Smooth muscle cell (in vitro differentiated cells): ENCODE measurements around the gene LKAAEAR1. TPM values are rescaled to one million over a fixed set of nuclear protein-coding genes. Genes with fewer than 3 reads are reported as not detected.

Experiments
- DNase-seq: peaks from one replicate; lab custom pipeline; 2025; ENCODE audit not compliant: unreplicated experiment; lab: John Stamatoyannopoulos, UW
- H2AFZ ChIP-seq: fragments of 200-600 bp; sonication (generic); 2 replicates; pipeline ENCODE4 v1.6.0; 2016; ENCODE audit warnings: antibody characterized with exemption, low read depth, mild to moderate bottlenecking
- H3F3A ChIP-seq: fragments of 200-600 bp; sonication (generic); 2 replicates; pipeline ENCODE4 v1.6.0; 2017; ENCODE audit warnings: antibody characterized with exemption, low read depth
- H3K27ac ChIP-seq: fragments of 200-600 bp; sonication (generic); 2 replicates; pipeline ENCODE4 v1.5.1; 2016; ENCODE audit warnings: low read depth, mild to moderate bottlenecking
- H3K27me3 ChIP-seq: fragments of 200-600 bp; sonication (generic); 2 replicates; pipeline ENCODE4 v1.6.1; 2016; ENCODE audit warnings: low read depth, mild to moderate bottlenecking
- H3K36me3 ChIP-seq: fragments of 200-600 bp; sonication (generic); 2 replicates; pipeline ENCODE4 v1.5.1; 2016; ENCODE audit warnings: low read depth
- H3K4me1 ChIP-seq: fragments of 200-600 bp; sonication (generic); 2 replicates; pipeline ENCODE4 v1.5.1; 2016; ENCODE audit warnings: low read depth
- H3K4me2 ChIP-seq: fragments of 200-600 bp; sonication (generic); 2 replicates; pipeline ENCODE4 v1.6.0; 2016; ENCODE audit warnings: mild to moderate bottlenecking
- H3K4me3 ChIP-seq: fragments of 200-600 bp; sonication (generic); 2 replicates; pipeline ENCODE4 v1.5.1; 2016; ENCODE audit warnings: mild to moderate bottlenecking
- H3K79me2 ChIP-seq: fragments of 200-600 bp; sonication (generic); 2 replicates; pipeline ENCODE4 v1.6.0; 2016; ENCODE audit warnings: low read depth, mild to moderate bottlenecking
- H3K9ac ChIP-seq: fragments of 200-600 bp; sonication (generic); 2 replicates; pipeline ENCODE4 v1.6.0; 2016; ENCODE audit warnings: low read depth
- H3K9me3 ChIP-seq: fragments of 200-600 bp; sonication (generic); replicated peaks from 2 replicates; pipeline ENCODE4 v1.5.1; 2016; ENCODE audit warnings: low read depth
- H4K20me1 ChIP-seq: fragments of 200-600 bp; sonication (generic); 2 replicates; pipeline ENCODE4 v1.6.0; 2016; ENCODE audit warnings: low read depth
- WGBS: methylation state at CpG from one replicate; pipeline ENCODE4 v1.1.7; 2016; ENCODE audit warnings: low lambda C conversion rate; 5-methylcytosine and 5-hydroxymethylcytosine counted together
- polyA plus RNA-seq: library from polyadenylated mRNA; unstranded; fragments of >200 nt; fragmentation: Nextera tagmentation; extraction: Ambion mirVana; gene quantifications from 2 replicates; pipeline ENCODE4 v1.2.1, GENCODE V29; 2016
- total RNA-seq: library from RNA; depleted of rRNA; stranded (reverse); fragments of >200 nt; gene quantifications from 2 replicates; pipeline ENCODE4 v1.2.3, GENCODE V29; 2014
- TF ChIP-seq, protein P1 (sequence below): fragments of 200-600 bp; sonication (generic); IDR thresholded peaks from 2 replicates; pipeline ENCODE4 v1.5.1; 2017; ENCODE audit warnings: borderline replicate concordance, mild to moderate bottlenecking, antibody characterized with exemption; ENCODE audit not compliant: insufficient read depth, poor library complexity, severe bottlenecking

Gene LKAAEAR1
- total and polyA plus RNA-seq, 2 experiments from 2014 or later: 0.79 TPM; not detected in 1

- H3F3A ChIP-seq: no peaks in the 10 kb centered on the region
- H3K4me2 ChIP-seq: no peak overlapping the region
- no peaks in the 10 kb centered on the region for H3K4me1 ChIP-seq
- 69% methylated on average over 4 of the region's 4 CpGs for WGBS
- H3K9me3 ChIP-seq: no peaks in the 10 kb centered on the region
- no peaks in the 10 kb centered on the region for H3K36me3 ChIP-seq
- no peak overlapping the region for H3K27ac ChIP-seq
- TF ChIP-seq, protein P1, sequence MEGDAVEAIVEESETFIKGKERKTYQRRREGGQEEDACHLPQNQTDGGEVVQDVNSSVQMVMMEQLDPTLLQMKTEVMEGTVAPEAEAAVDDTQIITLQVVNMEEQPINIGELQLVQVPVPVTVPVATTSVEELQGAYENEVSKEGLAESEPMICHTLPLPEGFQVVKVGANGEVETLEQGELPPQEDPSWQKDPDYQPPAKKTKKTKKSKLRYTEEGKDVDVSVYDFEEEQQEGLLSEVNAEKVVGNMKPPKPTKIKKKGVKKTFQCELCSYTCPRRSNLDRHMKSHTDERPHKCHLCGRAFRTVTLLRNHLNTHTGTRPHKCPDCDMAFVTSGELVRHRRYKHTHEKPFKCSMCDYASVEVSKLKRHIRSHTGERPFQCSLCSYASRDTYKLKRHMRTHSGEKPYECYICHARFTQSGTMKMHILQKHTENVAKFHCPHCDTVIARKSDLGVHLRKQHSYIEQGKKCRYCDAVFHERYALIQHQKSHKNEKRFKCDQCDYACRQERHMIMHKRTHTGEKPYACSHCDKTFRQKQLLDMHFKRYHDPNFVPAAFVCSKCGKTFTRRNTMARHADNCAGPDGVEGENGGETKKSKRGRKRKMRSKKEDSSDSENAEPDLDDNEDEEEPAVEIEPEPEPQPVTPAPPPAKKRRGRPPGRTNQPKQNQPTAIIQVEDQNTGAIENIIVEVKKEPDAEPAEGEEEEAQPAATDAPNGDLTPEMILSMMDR: no peak
- H2AFZ ChIP-seq: no peak overlapping the region
- H3K79me2 ChIP-seq: no peaks in the 10 kb centered on the region
- no peaks in the 10 kb centered on the region for H4K20me1 ChIP-seq
- H3K9ac ChIP-seq: no peak overlapping the region
- DNase-seq: no peak
- H3K27me3 ChIP-seq: peaks cover 30% of the 10 kb centered on the region
- no peak overlapping the region for H3K4me3 ChIP-seq
Observed at GRCh38 chr20:64100566-64100888, 16.3 kb upstream of the LKAAEAR1 start.

GRCh38 chr20:64099880-64100565 is 15.8 kb upstream of the LKAAEAR1 start:
- H3K27me3 ChIP-seq: peaks cover 30% of the 10 kb centered on the region
- no peak overlapping the region for H3K4me3 ChIP-seq
- no peaks in the 10 kb centered on the region for H3F3A ChIP-seq
- TF ChIP-seq, protein P1: no peak
- no peaks in the 10 kb centered on the region for H3K79me2 ChIP-seq
- no peak for DNase-seq
- H4K20me1 ChIP-seq: no peaks in the 10 kb centered on the region
- whole genome bisulfite sequencing: 82% methylated on average over 14 of the region's 14 CpGs
- H3K4me1 ChIP-seq: no peaks in the 10 kb centered on the region
- no peak overlapping the region for H3K27ac ChIP-seq
- no peak overlapping the region for H2AFZ ChIP-seq
- H3K9ac ChIP-seq: no peak overlapping the region
- no peaks in the 10 kb centered on the region for H3K9me3 ChIP-seq
- no peaks in the 10 kb centered on the region for H3K36me3 ChIP-seq
- no peak overlapping the region for H3K4me2 ChIP-seq

DNA sequence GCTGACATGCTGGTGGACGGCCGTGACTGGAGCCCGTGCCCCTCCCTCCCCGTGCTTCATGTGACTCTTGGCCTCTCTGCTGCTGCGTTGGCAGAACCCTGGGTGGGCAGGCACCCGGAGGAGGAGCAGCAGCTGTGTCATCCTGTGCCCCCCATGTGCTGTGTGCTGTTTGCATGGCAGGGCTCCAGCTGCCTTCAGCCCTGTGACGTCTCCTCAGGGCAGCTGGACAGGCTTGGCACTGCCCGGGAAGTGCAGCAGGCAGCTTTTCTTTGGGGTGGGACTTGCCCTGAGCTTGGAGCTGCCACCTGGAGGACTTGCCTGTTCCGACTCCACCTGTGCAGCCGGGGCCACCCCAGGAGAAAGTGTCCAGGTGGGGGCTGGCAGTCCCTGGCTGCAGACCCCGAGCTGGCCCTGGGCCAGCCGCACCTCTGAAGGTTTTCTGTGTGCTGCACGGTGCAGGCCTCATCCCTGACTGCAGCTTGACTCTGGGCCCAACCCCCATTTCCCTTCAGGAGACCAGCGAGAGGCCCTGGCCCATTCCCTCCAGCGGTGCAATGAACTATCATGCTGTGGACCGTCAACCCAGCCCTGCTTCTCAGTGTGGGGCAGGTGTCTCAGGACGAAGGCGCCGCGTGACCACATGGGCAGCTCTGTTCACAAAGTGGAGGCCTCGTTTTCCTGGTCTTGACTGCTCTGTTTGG is 15.0 kb upstream of the LKAAEAR1 start:
- TF ChIP-seq, protein P1: no peak
- DNase-seq: no peak
- no peaks in the 10 kb centered on the region for H3K36me3 ChIP-seq
- no peaks in the 10 kb centered on the region for H3K9me3 ChIP-seq
- no peak overlapping the region for H3K9ac ChIP-seq
- no peaks in the 10 kb centered on the region for H4K20me1 ChIP-seq
- H3K4me2 ChIP-seq: no peak overlapping the region
- no peak overlapping the region for H3K27ac ChIP-seq
- H3K4me3 ChIP-seq: no peak overlapping the region
- H3K79me2 ChIP-seq: no peaks in the 10 kb centered on the region
- peaks cover 30% of the 10 kb centered on the region for H3K27me3 ChIP-seq
- WGBS: 92% methylated on average over 21 of the region's 21 CpGs
- no peaks in the 10 kb centered on the region for H3K4me1 ChIP-seq
- H2AFZ ChIP-seq: no peak overlapping the region
- H3F3A ChIP-seq: no peaks in the 10 kb centered on the region
